Effector memory CD8-positive, alpha-beta T cell (primary cell): ENCODE measurements around the gene LIG1.

Experiments
- ATAC-seq: fragments of 150-1000 bp; cut with Tn5 transposase; replicated peaks from 2 replicates; pipeline ENCODE4 v1.10.0; 2021; ENCODE audit warnings: mild to moderate bottlenecking, moderate library complexity
- DNase-seq, 3 experiments: peaks; one replicate each; pipeline ENCODE4 v3.0.0; 2021
- H3K27ac Mint-ChIP-seq, 2 donors: one replicate each; pipeline ENCODE4 v1.8.0; 2022; ENCODE audit warnings: mild to moderate bottlenecking in 2 of 2, mixed read lengths in 2 of 2, moderate library complexity in 2 of 2
- H3K27me3 Mint-ChIP-seq, 2 donors: one replicate each; pipeline ENCODE4 v1.8.0; 2022; ENCODE audit warnings: mixed read lengths in 2 of 2
- H3K36me3 Mint-ChIP-seq: one replicate; pipeline ENCODE4 v1.8.0; 2022; ENCODE audit warnings: mild to moderate bottlenecking, moderate library complexity, mixed read lengths; ENCODE audit not compliant: insufficient read depth
- H3K4me1 Mint-ChIP-seq, 2 donors: one replicate each; pipeline ENCODE4 v1.8.0; 2022; ENCODE audit warnings: low read depth in 2 of 2, mixed read lengths in 2 of 2
- H3K4me3 Mint-ChIP-seq, 2 donors: one replicate each; pipeline ENCODE4 v1.8.0; 2022; ENCODE audit warnings: mild to moderate bottlenecking in 2 of 2, mixed read lengths in 2 of 2, moderate library complexity in 2 of 2
- H3K9me3 Mint-ChIP-seq, 2 donors: one replicate each; pipeline ENCODE4 v1.8.0; 2022; ENCODE audit warnings: mixed read lengths in 2 of 2

LIG1 gene

DNA sequence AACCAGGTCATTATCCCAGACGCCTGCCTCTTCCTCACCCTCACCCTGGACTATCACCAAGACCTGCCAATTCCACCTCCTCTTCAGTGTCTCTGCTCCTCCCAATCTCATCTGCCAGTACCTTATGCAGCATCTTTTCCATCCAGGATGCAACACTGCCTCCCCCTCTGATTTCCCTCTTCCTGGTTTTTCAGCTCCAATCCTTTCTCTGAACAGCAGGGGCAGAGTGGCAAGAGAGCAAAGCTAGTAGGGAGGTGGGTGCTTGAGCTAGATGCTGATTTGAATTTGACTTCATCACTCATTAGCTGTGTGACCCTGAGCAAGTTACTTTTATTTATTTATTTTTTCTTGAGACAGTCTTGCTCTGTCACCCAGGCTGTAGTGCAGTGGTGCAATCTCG, 100.7 kb downstream of the LIG1 start:
- DNase-seq: no peak
- Mint-ChIP-seq H3K36me3 (no peaks in the 10 kb centered on the region), H3K27me3 (peaks cover 0 to 4% of the 10 kb centered on the region in 2 donors), H3K27ac (no peak overlapping the region), H3K4me3 (no peak overlapping the region), H3K9me3 (no peaks in the 10 kb centered on the region), H3K4me1 (no peaks in the 10 kb centered on the region)
- ATAC-seq: no peak
